ENCODE measurements around the gene DNAJC7.

Gene DNAJC7

GRCh38 chr17:42042598-42043319 lies 25.5 kb upstream of the DNAJC7 start:
- no peak for DNase-seq (ENCODE audit: low spot score)
- no peak for TF ChIP-seq CTCF (IDR thresholded peaks at IDR 0.05; ENCODE audit: extremely low read depth, insufficient read depth, missing control alignments)
- in situ Hi-C loops (cut with MboI; ENCODE audit: low pct_unique_long_range_greater_than_20kb, low sequenced_read_pairs, unreplicated experiment) = no loop called here

GRCh38 chr17:42041619-42042018 lies 24.4 kb upstream of the DNAJC7 start:
- DNase-seq (ENCODE audit: low spot score) = no peak
- TF ChIP-seq CTCF (IDR thresholded peaks at IDR 0.05; ENCODE audit: extremely low read depth, insufficient read depth, missing control alignments) = no peak
- in situ Hi-C loops (cut with MboI; ENCODE audit: low pct_unique_long_range_greater_than_20kb, low sequenced_read_pairs, unreplicated experiment) = no loop called here

- in situ Hi-C loops (cut with MboI; ENCODE audit: low pct_unique_long_range_greater_than_20kb, low sequenced_read_pairs, unreplicated experiment) = no loop called here
- TF ChIP-seq CTCF (IDR thresholded peaks at IDR 0.05; ENCODE audit: extremely low read depth, insufficient read depth, missing control alignments) = no peak
- no peak for DNase-seq (ENCODE audit: low spot score)
These were observed 23.6 kb upstream of the DNAJC7 start for GRCh38 chr17:42040818-42041217.

GRCh38 chr17:42039794-42040763 lies 22.8 kb upstream of the DNAJC7 start:
- TF ChIP-seq CTCF (IDR thresholded peaks at IDR 0.05; ENCODE audit: extremely low read depth, insufficient read depth, missing control alignments) = no peak
- no peak for DNase-seq (ENCODE audit: low spot score)
- in situ Hi-C loops (cut with MboI; ENCODE audit: low pct_unique_long_range_greater_than_20kb, low sequenced_read_pairs, unreplicated experiment) = no loop called here

GRCh38 chr17:42038221-42038973 lies 21.2 kb upstream of the DNAJC7 start:
- no peak for TF ChIP-seq CTCF (IDR thresholded peaks at IDR 0.05; ENCODE audit: extremely low read depth, insufficient read depth, missing control alignments)
- in situ Hi-C loops (cut with MboI; ENCODE audit: low pct_unique_long_range_greater_than_20kb, low sequenced_read_pairs, unreplicated experiment) = no loop called here
- peak; percentile 81 for DNase-seq (ENCODE audit: low spot score)

GRCh38 chr17:42034059-42034458 lies 16.8 kb upstream of the DNAJC7 start:
- TF ChIP-seq CTCF (IDR thresholded peaks at IDR 0.05; ENCODE audit: extremely low read depth, insufficient read depth, missing control alignments) = no peak
- DNase-seq (ENCODE audit: low spot score) = no peak
- in situ Hi-C loops (cut with MboI; ENCODE audit: low pct_unique_long_range_greater_than_20kb, low sequenced_read_pairs, unreplicated experiment) = no loop called here

Data from GM13977 (cell line).